Subcutaneous abdominal adipose tissue (tissue), 5 donors: ENCODE measurements around the gene MYH6.
"Not testable (repeated sequence)": the region's sequence is repeated elsewhere in the genome, so short reads cannot be mapped to it uniquely, and the experiment has no call there.

Experiments used
- H3K27ac ChIP-seq: one replicate; pipeline ENCODE4 v1.7.0; 2013; ENCODE audit warnings: low read depth, mild to moderate bottlenecking, inconsistent platforms, low read length, moderate library complexity
- H3K27me3 ChIP-seq, 5 donors: one replicate each; pipeline ENCODE4 v1.7.0; 2013; ENCODE audit warnings: low read length in 5 of 5, inconsistent platforms in 1 of 5; ENCODE audit not compliant: control insufficient read depth in 5 of 5, insufficient read depth in 4 of 5
- H3K36me3 ChIP-seq, 5 donors: one replicate each; pipeline ENCODE4 v1.7.0; 2013; ENCODE audit warnings: low read length in 5 of 5; ENCODE audit not compliant: control insufficient read depth in 5 of 5, insufficient read depth in 5 of 5
- H3K4me1 ChIP-seq, 5 donors: one replicate each; pipeline ENCODE4 v1.7.0; 2013; ENCODE audit warnings: low read length in 5 of 5, mild to moderate bottlenecking in 3 of 5, moderate library complexity in 1 of 5; ENCODE audit not compliant: control insufficient read depth in 5 of 5, insufficient read depth in 5 of 5
- H3K4me3 ChIP-seq, 5 donors: one replicate each; pipeline ENCODE4 v1.7.0; 2013; ENCODE audit warnings: low read length in 5 of 5, low read depth in 1 of 5
- H3K9ac ChIP-seq, 5 donors: one replicate each; pipeline ENCODE4 v1.7.0; 2013; ENCODE audit warnings: low read length in 5 of 5, mild to moderate bottlenecking in 4 of 5, moderate library complexity in 3 of 5
- H3K9me3 ChIP-seq, 5 donors: one replicate each; pipeline ENCODE4 v1.7.0; 2013; ENCODE audit warnings: low read length in 5 of 5; ENCODE audit not compliant: control insufficient read depth in 5 of 5
- donor health status: healthy.
- donor health status: healthy.
- donor health status: healthy.
- donor health status: healthy.
- donor health status: healthy.

Gene MYH6

GRCh38 chr14:23425798-23426197 lies 17.7 kb upstream of the MYH6 start:
- not testable (repeated sequence) for H3K36me3 ChIP-seq, H3K9me3 ChIP-seq, H3K4me1 ChIP-seq, H3K9ac ChIP-seq, H3K4me3 ChIP-seq, H3K27ac ChIP-seq
- H3K27me3 ChIP-seq: peaks cover 0 to 11% (median 4%) of the 10 kb centered on the region in 5 donors

- H3K4me1 ChIP-seq: no peaks in the 10 kb centered on the region
- peaks cover 0 to 10% (median 4%) of the 10 kb centered on the region in 5 donors for H3K27me3 ChIP-seq
- H3K4me3 ChIP-seq: no peak overlapping the region
- no peak overlapping the region for H3K9ac ChIP-seq
- no peak overlapping the region for H3K27ac ChIP-seq
- no peaks in the 10 kb centered on the region for H3K36me3 ChIP-seq
- H3K9me3 ChIP-seq: no peaks in the 10 kb centered on the region
Measured at GRCh38 chr14:23425169-23425568, 17.1 kb upstream of the MYH6 start.

GRCh38 chr14:23423657-23424056 lies 15.6 kb upstream of the MYH6 start:
- Histone ChIP-seq H3K4me1 (no peaks in the 10 kb centered on the region), H3K9ac (no peak overlapping the region), H3K27me3 (peaks cover 0 to 4% (median 0%) of the 10 kb centered on the region in 5 donors), H3K27ac (no peak overlapping the region), H3K9me3 (no peaks in the 10 kb centered on the region), H3K36me3 (no peaks in the 10 kb centered on the region), H3K4me3 (no peak overlapping the region)

GRCh38 chr14:23421594-23421993 lies 13.5 kb upstream of the MYH6 start:
- H3K36me3 ChIP-seq: no peaks in the 10 kb centered on the region
- H3K4me3 ChIP-seq: no peak overlapping the region
- H3K9ac ChIP-seq: no peak overlapping the region
- H3K27ac ChIP-seq: no peak overlapping the region
- H3K27me3 ChIP-seq: peaks cover 0 to 6% (median 2%) of the 10 kb centered on the region in 5 donors
- H3K9me3 ChIP-seq: no peaks in the 10 kb centered on the region
- no peaks in the 10 kb centered on the region for H3K4me1 ChIP-seq

- not testable (repeated sequence) for H3K36me3 ChIP-seq, H3K9ac ChIP-seq, H3K27me3 ChIP-seq, H3K9me3 ChIP-seq, H3K4me1 ChIP-seq, H3K4me3 ChIP-seq, H3K27ac ChIP-seq
Measured at GRCh38 chr14:23419646-23420045, 11.6 kb upstream of the MYH6 start.

- Histone ChIP-seq H3K4me1 (no peaks in the 10 kb centered on the region), H3K27me3 (peaks cover 0 to 6% (median 2%) of the 10 kb centered on the region in 5 donors), H3K9ac (no peak overlapping the region), H3K36me3 (no peaks in the 10 kb centered on the region), H3K27ac (no peak overlapping the region), H3K9me3 (no peaks in the 10 kb centered on the region), H3K4me3 (no peak overlapping the region)
Measured at GRCh38 chr14:23418021-23418420, 9.9 kb upstream of the MYH6 start.

GRCh38 chr14:23417269-23417668 lies 9.2 kb upstream of the MYH6 start:
- H3K27ac ChIP-seq, H3K9me3 ChIP-seq, H3K27me3 ChIP-seq, H3K4me3 ChIP-seq, H3K9ac ChIP-seq, H3K4me1 ChIP-seq, H3K36me3 ChIP-seq: not testable (repeated sequence)

GRCh38 chr14:23416801-23417200 lies 8.7 kb upstream of the MYH6 start:
- no peaks in the 10 kb centered on the region for H3K4me1 ChIP-seq
- H3K9ac ChIP-seq: no peak overlapping the region
- peaks cover 0 to 8% (median 5%) of the 10 kb centered on the region in 5 donors for H3K27me3 ChIP-seq
- H3K27ac ChIP-seq: no peak overlapping the region
- no peak overlapping the region for H3K4me3 ChIP-seq
- no peaks in the 10 kb centered on the region for H3K36me3 ChIP-seq
- H3K9me3 ChIP-seq: no peaks in the 10 kb centered on the region

GRCh38 chr14:23415821-23416778 lies 8.0 kb upstream of the MYH6 start:
- H3K27me3 ChIP-seq: peaks cover 0 to 8% (median 5%) of the 10 kb centered on the region in 5 donors
- H3K4me3 ChIP-seq: no peak overlapping the region
- no peaks in the 10 kb centered on the region for H3K9me3 ChIP-seq
- H3K36me3 ChIP-seq: no peaks in the 10 kb centered on the region
- no peak overlapping the region for H3K27ac ChIP-seq
- no peak overlapping the region for H3K9ac ChIP-seq
- no peaks in the 10 kb centered on the region for H3K4me1 ChIP-seq

- Histone ChIP-seq H3K27ac (no peak overlapping the region), H3K9ac (no peak overlapping the region), H3K4me1 (no peaks in the 10 kb centered on the region), H3K4me3 (no peak overlapping the region), H3K9me3 (no peaks in the 10 kb centered on the region), H3K27me3 (peaks cover 0 to 7% (median 6%) of the 10 kb centered on the region in 5 donors), H3K36me3 (no peaks in the 10 kb centered on the region)
Measured at GRCh38 chr14:23414906-23415820, 7.1 kb upstream of the MYH6 start.
